Gastrocnemius medialis (tissue), 4 donors: ENCODE results near the gene WFDC1.

Source experiments
- POLR2A ChIP-seq, 2 donors: fragments of 450-650 bp; IDR thresholded peaks; one replicate each; pipeline ENCODE4 v1.6.1; 2017; ENCODE audit warnings: antibody characterized with exemption in 2 of 2, mild to moderate bottlenecking in 2 of 2, moderate library complexity in 2 of 2
- TF ChIP-seq, protein P1 (sequence below), 5 experiments: fragments of 450-650 bp in 3 of 5; fragments of 200-600 bp in 2 of 5; sonication (generic) in 2 of 5; IDR thresholded peaks in 4 of 5; conservative IDR thresholded peaks in 1 of 5; 1 replicate in 4 of 5; 2 replicates in 1 of 5; pipeline ENCODE4 v1.5.1; 2016 to 2019; ENCODE audit warnings: antibody characterized with exemption in 5 of 5, mild to moderate bottlenecking in 3 of 5, moderate library complexity in 3 of 5

DNA sequence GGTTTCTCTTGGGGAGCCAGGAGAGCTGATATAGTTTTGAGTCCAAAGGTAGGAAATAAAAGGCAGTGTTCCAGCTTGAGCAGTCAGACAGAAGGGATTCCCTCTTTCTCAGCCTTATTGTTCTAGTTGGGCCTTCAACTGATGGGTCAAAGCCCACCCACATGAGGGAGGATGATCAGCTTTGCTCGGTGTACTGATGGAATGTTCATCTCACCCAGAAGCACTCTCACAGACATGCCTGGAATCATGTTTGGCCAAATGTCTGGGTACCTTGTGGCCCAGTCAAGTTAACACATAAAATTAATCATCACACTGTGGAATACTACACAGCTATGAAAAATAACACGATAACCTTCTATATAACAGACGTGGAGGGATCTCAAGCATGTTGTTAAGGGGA, 31.7 kb upstream of the WFDC1 start:
- TF ChIP-seq, protein P1, sequence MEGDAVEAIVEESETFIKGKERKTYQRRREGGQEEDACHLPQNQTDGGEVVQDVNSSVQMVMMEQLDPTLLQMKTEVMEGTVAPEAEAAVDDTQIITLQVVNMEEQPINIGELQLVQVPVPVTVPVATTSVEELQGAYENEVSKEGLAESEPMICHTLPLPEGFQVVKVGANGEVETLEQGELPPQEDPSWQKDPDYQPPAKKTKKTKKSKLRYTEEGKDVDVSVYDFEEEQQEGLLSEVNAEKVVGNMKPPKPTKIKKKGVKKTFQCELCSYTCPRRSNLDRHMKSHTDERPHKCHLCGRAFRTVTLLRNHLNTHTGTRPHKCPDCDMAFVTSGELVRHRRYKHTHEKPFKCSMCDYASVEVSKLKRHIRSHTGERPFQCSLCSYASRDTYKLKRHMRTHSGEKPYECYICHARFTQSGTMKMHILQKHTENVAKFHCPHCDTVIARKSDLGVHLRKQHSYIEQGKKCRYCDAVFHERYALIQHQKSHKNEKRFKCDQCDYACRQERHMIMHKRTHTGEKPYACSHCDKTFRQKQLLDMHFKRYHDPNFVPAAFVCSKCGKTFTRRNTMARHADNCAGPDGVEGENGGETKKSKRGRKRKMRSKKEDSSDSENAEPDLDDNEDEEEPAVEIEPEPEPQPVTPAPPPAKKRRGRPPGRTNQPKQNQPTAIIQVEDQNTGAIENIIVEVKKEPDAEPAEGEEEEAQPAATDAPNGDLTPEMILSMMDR (IDR thresholded peaks at IDR 0.05 in 4 of 5, conservative IDR thresholded peaks at IDR 0.05 in 1 of 5), result no peak
- TF ChIP-seq POLR2A (IDR thresholded peaks at IDR 0.05), result no peak
